H9 (cell line): ENCODE results near the gene LEFTY2. TPM values are rescaled to one million over a fixed set of nuclear protein-coding genes. Genes with fewer than 3 reads are reported as not detected.

Experiments used
- DNase-seq: peaks from one replicate; pipeline ENCODE4 v3.0.0-alpha.2; 2017
- H2AFZ ChIP-seq: one replicate; pipeline ENCODE4 v1.6.1; 2013; ENCODE audit warnings: mild to moderate bottlenecking, low read length, control low read depth, moderate library complexity
- H2AK5ac ChIP-seq: 2 replicates; pipeline ENCODE4 v1.6.1; 2013; ENCODE audit warnings: low read length, control low read depth, mixed read lengths; ENCODE audit not compliant: insufficient read length
- H2BK120ac ChIP-seq: one replicate; pipeline ENCODE4 v1.6.1; 2013; ENCODE audit warnings: low read depth, mild to moderate bottlenecking, low read length, control low read depth, inconsistent platforms; ENCODE audit not compliant: poor library complexity, severe bottlenecking
- H2BK12ac ChIP-seq: 2 replicates; pipeline ENCODE4 v1.6.1; 2013; ENCODE audit warnings: low read length, control low read depth, mixed read lengths, low read depth; ENCODE audit not compliant: insufficient read length
- H2BK15ac ChIP-seq: 2 replicates; pipeline ENCODE4 v1.6.1; 2013; ENCODE audit warnings: low read depth, low read length, control low read depth
- H2BK20ac ChIP-seq: one replicate; pipeline ENCODE4 v1.6.1; 2013; ENCODE audit warnings: low read depth, mild to moderate bottlenecking, low read length, control low read depth, inconsistent platforms; ENCODE audit not compliant: poor library complexity, severe bottlenecking
- H2BK5ac ChIP-seq: 2 replicates; pipeline ENCODE4 v1.6.1; 2013; ENCODE audit warnings: low read length, control low read depth, mixed read lengths; ENCODE audit not compliant: insufficient read length
- H3K14ac ChIP-seq: 2 replicates; pipeline ENCODE4 v1.6.1; 2013; ENCODE audit warnings: low read length, control low read depth; ENCODE audit not compliant: insufficient read depth
- H3K18ac ChIP-seq: 2 replicates; pipeline ENCODE4 v1.6.1; 2013; ENCODE audit warnings: low read depth, mild to moderate bottlenecking, mixed read lengths, low read length, control low read depth; ENCODE audit not compliant: insufficient read length
- H3K23ac ChIP-seq: 2 replicates; pipeline ENCODE4 v1.6.1; 2013; ENCODE audit warnings: low read length, control low read depth, mixed read lengths, low read depth; ENCODE audit not compliant: insufficient read length
- H3K23me2 ChIP-seq: 2 replicates; pipeline ENCODE4 v1.6.1; 2013; ENCODE audit warnings: low read depth, mild to moderate bottlenecking, mixed read lengths, low read length, control low read depth; ENCODE audit not compliant: insufficient read length, poor library complexity, severe bottlenecking
- H3K27ac ChIP-seq: 2 replicates; pipeline ENCODE4 v1.5.1; 2013; ENCODE audit warnings: low read length, control low read depth, mixed read lengths, low read depth; ENCODE audit not compliant: insufficient read length
- H3K27me3 ChIP-seq: 2 replicates; pipeline ENCODE4 v1.6.1; 2013; ENCODE audit warnings: low read length, control low read depth, inconsistent platforms; ENCODE audit not compliant: insufficient read depth
- H3K4ac ChIP-seq: 2 replicates; pipeline ENCODE4 v1.6.1; 2013; ENCODE audit warnings: low read depth, mild to moderate bottlenecking, control low read depth, inconsistent platforms, low read length, moderate library complexity
- H3K4me1 ChIP-seq: 2 replicates; pipeline ENCODE4 v1.6.1; 2013; ENCODE audit warnings: low read length, control low read depth, inconsistent platforms; ENCODE audit not compliant: insufficient read depth
- H3K4me2 ChIP-seq: 2 replicates; pipeline ENCODE4 v1.6.1; 2013; ENCODE audit warnings: low read length, control low read depth, mixed read lengths; ENCODE audit not compliant: insufficient read length, insufficient read depth
- H3K56ac ChIP-seq: 2 replicates; pipeline ENCODE4 v1.6.1; 2013; ENCODE audit warnings: low read depth, mild to moderate bottlenecking, mixed read lengths, low read length, control low read depth; ENCODE audit not compliant: insufficient read length
- H3K79me1 ChIP-seq: 2 replicates; pipeline ENCODE4 v1.6.1; 2013; ENCODE audit warnings: low read depth, mild to moderate bottlenecking, moderate library complexity, low read length, control low read depth, inconsistent platforms; ENCODE audit not compliant: insufficient read depth, poor library complexity, severe bottlenecking
- H3K79me2 ChIP-seq: 2 replicates; pipeline ENCODE4 v1.6.1; 2013; ENCODE audit warnings: low read length, control low read depth, inconsistent platforms; ENCODE audit not compliant: insufficient read depth
- H3K9ac ChIP-seq: 2 replicates; pipeline ENCODE4 v1.6.1; 2013; ENCODE audit warnings: low read length, control low read depth, mixed read lengths; ENCODE audit not compliant: insufficient read length; ENCODE audit errors: extremely low read depth
- H3K9me3 ChIP-seq: one replicate; pipeline ENCODE4 v1.6.1; 2013; ENCODE audit warnings: low read depth, low read length, inconsistent platforms; ENCODE audit not compliant: control insufficient read depth
- H3T11ph ChIP-seq: one replicate; pipeline ENCODE4 v1.6.1; 2013; ENCODE audit warnings: mild to moderate bottlenecking, low read length, control low read depth, inconsistent platforms
- H4K20me1 ChIP-seq: one replicate; pipeline ENCODE4 v1.6.1; 2013; ENCODE audit not compliant: control insufficient read depth, insufficient read length, insufficient read depth
- H4K5ac ChIP-seq: 2 replicates; pipeline ENCODE4 v1.6.1; 2013; ENCODE audit warnings: low read depth, mild to moderate bottlenecking, mixed read lengths, low read length, control low read depth; ENCODE audit not compliant: insufficient read length
- H4K8ac ChIP-seq: replicated peaks from 2 replicates; pipeline ENCODE4 v1.6.1; 2013; ENCODE audit warnings: low read length, control low read depth, mixed read lengths, low read depth; ENCODE audit not compliant: insufficient read length
- H4K91ac ChIP-seq: 2 replicates; pipeline ENCODE4 v1.6.1; 2013; ENCODE audit warnings: low read depth, mild to moderate bottlenecking, moderate library complexity, mixed read lengths, low read length, control low read depth; ENCODE audit not compliant: insufficient read length
- H3K27ac Mint-ChIP-seq, 3 experiments: 2 replicates in 2 of 3; 3 replicates in 1 of 3; pipeline ENCODE4 v1.8.0; 2020 to 2021; ENCODE audit warnings: mixed read lengths in 3 of 3, mild to moderate bottlenecking in 1 of 3, moderate library complexity in 1 of 3
- H3K27me3 Mint-ChIP-seq: 2 replicates; pipeline ENCODE4 v1.8.0; 2021; ENCODE audit warnings: low read depth, mild to moderate bottlenecking, moderate library complexity, mixed read lengths
- H3K36me3 Mint-ChIP-seq, 3 experiments: 2 replicates in 2 of 3; 3 replicates in 1 of 3; pipeline ENCODE4 v1.8.0; 2020 to 2021; ENCODE audit warnings: low read depth in 3 of 3, mixed read lengths in 3 of 3; ENCODE audit not compliant: insufficient read depth in 1 of 3
- H3K4me1 Mint-ChIP-seq, 2 experiments: 2 replicates each; pipeline ENCODE4 v1.8.0; 2020; ENCODE audit warnings: mixed read lengths in 2 of 2
- H3K4me3 Mint-ChIP-seq, 2 experiments: 2 replicates in 1 of 2; 3 replicates in 1 of 2; pipeline ENCODE4 v1.8.0; 2020 to 2021; ENCODE audit warnings: mild to moderate bottlenecking in 2 of 2, mixed read lengths in 2 of 2, moderate library complexity in 1 of 2
- H3K9me3 Mint-ChIP-seq, 2 experiments: 2 replicates in 1 of 2; 3 replicates in 1 of 2; pipeline ENCODE4 v1.8.0; 2020; ENCODE audit warnings: mild to moderate bottlenecking in 2 of 2, mixed read lengths in 2 of 2, moderate library complexity in 1 of 2
- WGBS: extraction: QIAGEN DNeasy Blood & Tissue Kit; methylation state at CpG from one replicate; pipeline ENCODE4 v1.1.7; 2013; ENCODE audit warnings: missing lambda C conversion rate, low lambda C conversion rate, mixed read lengths; ENCODE audit not compliant: insufficient read length; ENCODE audit errors: extremely low coverage; 5-methylcytosine and 5-hydroxymethylcytosine counted together
- total RNA-seq: library from RNA; stranded (reverse); gene quantifications from 2 replicates; pipeline ENCODE4 v1.2.1, GENCODE V29; 2021
- TF ChIP-seq, protein P1 (sequence below): fragments of 200-600 bp; sonication (generic); conservative IDR thresholded peaks from 3 replicates; pipeline ENCODE4 v1.8.0; 2021; ENCODE audit warnings: antibody characterized with exemption, mild to moderate bottlenecking

The LEFTY2 gene
- total RNA-seq, 1 experiment from 2014 or later, result 16.3 TPM

DNA sequence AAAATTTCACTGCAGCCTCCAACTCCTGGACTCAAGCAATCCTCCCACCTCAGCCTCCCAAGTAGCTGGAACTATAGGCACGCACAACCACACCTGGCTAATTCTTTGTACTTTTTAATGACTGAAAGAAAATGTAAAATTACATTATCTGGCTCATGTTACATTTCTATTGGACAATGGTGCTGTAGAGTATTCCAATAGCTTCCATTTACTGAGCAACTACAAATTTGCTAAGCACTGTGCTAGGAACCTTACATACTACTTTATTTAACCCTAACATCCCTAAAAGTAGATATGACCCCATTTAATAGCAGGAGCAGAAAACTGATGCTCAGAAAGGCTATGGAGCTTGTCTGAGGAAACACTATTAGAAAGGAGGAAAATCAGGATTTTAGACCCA lies 38.4 kb upstream of the LEFTY2 start:
- Histone ChIP-seq H3K27me3 (no peaks in the 10 kb centered on the region), H3K79me2 (no peaks in the 10 kb centered on the region), H2BK20ac (no peak overlapping the region), H4K5ac (no peak overlapping the region), H3K4ac (no peak overlapping the region), H4K8ac (no peak overlapping the region), H3K27ac (no peak overlapping the region), H3K4me1 (no peaks in the 10 kb centered on the region), H3K56ac (no peak overlapping the region), H3K23ac (no peak overlapping the region), H3K9me3 (no peaks in the 10 kb centered on the region), H2BK12ac (no peak overlapping the region), H3K23me2 (no peaks in the 10 kb centered on the region), H2BK15ac (no peak overlapping the region), H3K18ac (no peak overlapping the region), H3K9ac (no peak overlapping the region), H3K4me2 (no peak overlapping the region), H4K20me1 (no peaks in the 10 kb centered on the region), H3K79me1 (no peaks in the 10 kb centered on the region), H2BK5ac (no peak overlapping the region), H3T11ph (no peak overlapping the region), H4K91ac (no peak overlapping the region), H2AFZ (no peak overlapping the region), H2BK120ac (no peak overlapping the region), H2AK5ac (no peak overlapping the region), H3K14ac (no peak overlapping the region)
- TF ChIP-seq, protein P1, sequence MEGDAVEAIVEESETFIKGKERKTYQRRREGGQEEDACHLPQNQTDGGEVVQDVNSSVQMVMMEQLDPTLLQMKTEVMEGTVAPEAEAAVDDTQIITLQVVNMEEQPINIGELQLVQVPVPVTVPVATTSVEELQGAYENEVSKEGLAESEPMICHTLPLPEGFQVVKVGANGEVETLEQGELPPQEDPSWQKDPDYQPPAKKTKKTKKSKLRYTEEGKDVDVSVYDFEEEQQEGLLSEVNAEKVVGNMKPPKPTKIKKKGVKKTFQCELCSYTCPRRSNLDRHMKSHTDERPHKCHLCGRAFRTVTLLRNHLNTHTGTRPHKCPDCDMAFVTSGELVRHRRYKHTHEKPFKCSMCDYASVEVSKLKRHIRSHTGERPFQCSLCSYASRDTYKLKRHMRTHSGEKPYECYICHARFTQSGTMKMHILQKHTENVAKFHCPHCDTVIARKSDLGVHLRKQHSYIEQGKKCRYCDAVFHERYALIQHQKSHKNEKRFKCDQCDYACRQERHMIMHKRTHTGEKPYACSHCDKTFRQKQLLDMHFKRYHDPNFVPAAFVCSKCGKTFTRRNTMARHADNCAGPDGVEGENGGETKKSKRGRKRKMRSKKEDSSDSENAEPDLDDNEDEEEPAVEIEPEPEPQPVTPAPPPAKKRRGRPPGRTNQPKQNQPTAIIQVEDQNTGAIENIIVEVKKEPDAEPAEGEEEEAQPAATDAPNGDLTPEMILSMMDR, result no peak
- Mint-ChIP-seq H3K4me3 (no peak overlapping the region), H3K27ac (no peak overlapping the region), H3K4me1 (peaks cover 0 to 2% of the 10 kb centered on the region in 2 experiments; a peak in 1 of 4 replicates), H3K36me3 (peaks cover 31 to 69% (median 65%) of the 10 kb centered on the region in 3 experiments), H3K27me3 (no peaks in the 10 kb centered on the region), H3K9me3 (peaks cover 9 to 21% of the 10 kb centered on the region in 2 experiments)
- WGBS, result no CpG with 5 or more reads among the region's 1 CpG
- DNase-seq, result no peak
